Tibial nerve (tissue), 4 donors: ENCODE data around the gene ANKRD27.

Source experiments
- EP300 ChIP-seq, 2 donors: sonication (generic); formaldehyde crosslinking; IDR thresholded peaks; one replicate each; pipeline ENCODE4 v1.6.1; 2017; ENCODE audit warnings: antibody characterized with exemption in 2 of 2, mild to moderate bottlenecking in 1 of 2
- POLR2A ChIP-seq, 2 donors: fragments of 450-650 bp; IDR thresholded peaks; one replicate each; pipeline ENCODE4 v1.6.1; 2017; ENCODE audit warnings: antibody characterized with exemption in 2 of 2, mild to moderate bottlenecking in 2 of 2, moderate library complexity in 2 of 2
- TF ChIP-seq, protein P1 (sequence below), 5 experiments: fragments of 200-600 bp in 3 of 5; fragments of 450-650 bp in 2 of 5; sonication (generic) in 3 of 5; IDR thresholded peaks; one replicate each; pipeline ENCODE4 v1.5.1; 2016 to 2019; ENCODE audit warnings: antibody characterized with exemption in 5 of 5, mild to moderate bottlenecking in 3 of 5, moderate library complexity in 2 of 5

DNA sequence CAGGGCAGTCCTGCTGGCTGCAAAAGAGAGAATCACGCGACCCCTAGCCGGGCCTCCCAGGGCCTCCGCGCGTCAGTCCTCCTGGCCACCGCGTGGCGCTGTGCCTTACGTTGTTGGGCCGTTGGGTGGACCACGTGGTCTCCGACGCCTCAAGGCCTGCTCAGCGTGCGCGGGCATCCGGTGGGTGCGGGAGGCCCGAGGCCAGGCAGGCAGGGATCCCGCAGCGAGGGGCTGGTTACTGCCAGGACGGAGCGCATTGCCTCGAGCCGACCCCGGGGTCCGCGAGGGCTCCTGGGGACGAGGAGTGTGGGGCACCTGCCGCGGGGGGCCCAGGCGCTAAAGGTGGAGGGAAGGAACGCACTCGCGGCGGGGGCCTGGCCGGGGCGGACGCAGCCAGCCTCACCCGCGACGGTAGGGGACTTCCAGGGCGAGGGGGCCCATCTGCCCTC is 44.7 kb upstream of the ANKRD27 start, which contains the start of gene TDRD12:
- TF ChIP-seq, protein P1, sequence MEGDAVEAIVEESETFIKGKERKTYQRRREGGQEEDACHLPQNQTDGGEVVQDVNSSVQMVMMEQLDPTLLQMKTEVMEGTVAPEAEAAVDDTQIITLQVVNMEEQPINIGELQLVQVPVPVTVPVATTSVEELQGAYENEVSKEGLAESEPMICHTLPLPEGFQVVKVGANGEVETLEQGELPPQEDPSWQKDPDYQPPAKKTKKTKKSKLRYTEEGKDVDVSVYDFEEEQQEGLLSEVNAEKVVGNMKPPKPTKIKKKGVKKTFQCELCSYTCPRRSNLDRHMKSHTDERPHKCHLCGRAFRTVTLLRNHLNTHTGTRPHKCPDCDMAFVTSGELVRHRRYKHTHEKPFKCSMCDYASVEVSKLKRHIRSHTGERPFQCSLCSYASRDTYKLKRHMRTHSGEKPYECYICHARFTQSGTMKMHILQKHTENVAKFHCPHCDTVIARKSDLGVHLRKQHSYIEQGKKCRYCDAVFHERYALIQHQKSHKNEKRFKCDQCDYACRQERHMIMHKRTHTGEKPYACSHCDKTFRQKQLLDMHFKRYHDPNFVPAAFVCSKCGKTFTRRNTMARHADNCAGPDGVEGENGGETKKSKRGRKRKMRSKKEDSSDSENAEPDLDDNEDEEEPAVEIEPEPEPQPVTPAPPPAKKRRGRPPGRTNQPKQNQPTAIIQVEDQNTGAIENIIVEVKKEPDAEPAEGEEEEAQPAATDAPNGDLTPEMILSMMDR (IDR thresholded peaks at IDR 0.05) = no peak
- TF ChIP-seq POLR2A (IDR thresholded peaks at IDR 0.05) (no peak), EP300 (IDR thresholded peaks at IDR 0.05) (no peak)
